ENCODE measurements around the gene NEIL3.

DNA sequence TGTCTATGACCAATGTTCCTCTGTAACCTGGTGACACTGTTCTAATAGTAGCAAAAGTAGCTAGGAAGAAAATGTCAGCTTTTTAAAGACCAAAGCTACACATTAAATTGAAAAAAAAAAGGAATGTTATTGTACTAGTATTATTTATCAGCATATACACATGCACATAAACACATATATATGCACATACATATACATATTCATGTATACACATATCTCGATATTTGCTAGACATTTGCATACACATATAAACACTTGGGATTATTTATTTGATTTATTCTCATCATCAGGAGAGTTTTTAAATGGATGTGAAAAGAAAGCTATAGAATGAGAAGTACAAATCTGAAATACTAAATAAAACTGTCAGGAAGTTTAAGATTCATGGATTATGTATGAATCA lies 21.3 kb upstream of the NEIL3 start:
- TF ChIP-seq, protein P1, sequence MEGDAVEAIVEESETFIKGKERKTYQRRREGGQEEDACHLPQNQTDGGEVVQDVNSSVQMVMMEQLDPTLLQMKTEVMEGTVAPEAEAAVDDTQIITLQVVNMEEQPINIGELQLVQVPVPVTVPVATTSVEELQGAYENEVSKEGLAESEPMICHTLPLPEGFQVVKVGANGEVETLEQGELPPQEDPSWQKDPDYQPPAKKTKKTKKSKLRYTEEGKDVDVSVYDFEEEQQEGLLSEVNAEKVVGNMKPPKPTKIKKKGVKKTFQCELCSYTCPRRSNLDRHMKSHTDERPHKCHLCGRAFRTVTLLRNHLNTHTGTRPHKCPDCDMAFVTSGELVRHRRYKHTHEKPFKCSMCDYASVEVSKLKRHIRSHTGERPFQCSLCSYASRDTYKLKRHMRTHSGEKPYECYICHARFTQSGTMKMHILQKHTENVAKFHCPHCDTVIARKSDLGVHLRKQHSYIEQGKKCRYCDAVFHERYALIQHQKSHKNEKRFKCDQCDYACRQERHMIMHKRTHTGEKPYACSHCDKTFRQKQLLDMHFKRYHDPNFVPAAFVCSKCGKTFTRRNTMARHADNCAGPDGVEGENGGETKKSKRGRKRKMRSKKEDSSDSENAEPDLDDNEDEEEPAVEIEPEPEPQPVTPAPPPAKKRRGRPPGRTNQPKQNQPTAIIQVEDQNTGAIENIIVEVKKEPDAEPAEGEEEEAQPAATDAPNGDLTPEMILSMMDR (IDR thresholded peaks at IDR 0.05; ENCODE audit: insufficient read depth, low read length), result no peak
- TF ChIP-seq GABPA (IDR thresholded peaks at IDR 0.05; ENCODE audit: low read depth) (no peak), POLR2AphosphoS5 (IDR thresholded peaks at IDR 0.05; ENCODE audit: low read depth) (no peak), SPI1 (IDR thresholded peaks at IDR 0.05; ENCODE audit: borderline replicate concordance, low read depth) (no peak)
